ENCODE data around the gene ANKH.

The ANKH gene

GRCh38 chr5:14869233-14869632 is 2.3 kb downstream of the ANKH start:
- no peak for TF ChIP-seq EGR1 (IDR thresholded peaks at IDR 0.05)
- no peak for TF ChIP-seq TEAD4 (IDR thresholded peaks at IDR 0.05)

- TF ChIP-seq RAD21 (IDR thresholded peaks at IDR 0.05; ENCODE audit: low read depth) (no peak), CREB1 (IDR thresholded peaks at IDR 0.05; ENCODE audit: low read depth) (no peak), USF1 (IDR thresholded peaks at IDR 0.05) (no peak), EGR1 (IDR thresholded peaks at IDR 0.05) (no peak), YY1 (IDR thresholded peaks at IDR 0.05; ENCODE audit: low read depth) (no peak), FOXM1 (IDR thresholded peaks at IDR 0.05; ENCODE audit: borderline replicate concordance, low read depth) (no peak), REST (IDR thresholded peaks at IDR 0.05; ENCODE audit: low read depth) (no peak)
Observed at GRCh38 chr5:14868771-14869170, 2.8 kb downstream of the ANKH start.

GRCh38 chr5:14864181-14864812 is 7.3 kb downstream of the ANKH start:
- no peak for TF ChIP-seq FOXM1 (IDR thresholded peaks at IDR 0.05; ENCODE audit: borderline replicate concordance, low read depth)
- no peak for TF ChIP-seq TAF1 (IDR thresholded peaks at IDR 0.05; ENCODE audit: low read depth)
- no peak for TF ChIP-seq EGR1 (IDR thresholded peaks at IDR 0.05)
- TF ChIP-seq REST (IDR thresholded peaks at IDR 0.05; ENCODE audit: low read depth), result no peak
- no peak for TF ChIP-seq NFIC (IDR thresholded peaks at IDR 0.05)
- TF ChIP-seq CREB1 (IDR thresholded peaks at IDR 0.05; ENCODE audit: low read depth), result no peak
- no peak for TF ChIP-seq ZBTB7A (IDR thresholded peaks at IDR 0.05; ENCODE audit: low read depth)
- TF ChIP-seq CEBPB (IDR thresholded peaks at IDR 0.05), result no peak

GRCh38 chr5:14863105-14863504 is 8.5 kb downstream of the ANKH start:
- TF ChIP-seq USF1 (IDR thresholded peaks at IDR 0.05) (no peak), TCF12 (IDR thresholded peaks at IDR 0.05; ENCODE audit: low read depth) (no peak), FOXM1 (IDR thresholded peaks at IDR 0.05; ENCODE audit: borderline replicate concordance, low read depth) (no peak), TEAD4 (IDR thresholded peaks at IDR 0.05) (no peak)

GRCh38 chr5:14861123-14861765 is 10.3 kb downstream of the ANKH start:
- TF ChIP-seq CEBPB (IDR thresholded peaks at IDR 0.05) (no peak), NFIC (IDR thresholded peaks at IDR 0.05) (no peak), TEAD4 (IDR thresholded peaks at IDR 0.05) (no peak)

GRCh38 chr5:14859980-14860379 is 11.6 kb downstream of the ANKH start:
- no peak for TF ChIP-seq YY1 (IDR thresholded peaks at IDR 0.05; ENCODE audit: low read depth)
- no peak for TF ChIP-seq TCF12 (IDR thresholded peaks at IDR 0.05; ENCODE audit: low read depth)
- no peak for TF ChIP-seq EP300 (IDR thresholded peaks at IDR 0.05; ENCODE audit: borderline replicate concordance)
- no peak for TF ChIP-seq TAF1 (IDR thresholded peaks at IDR 0.05; ENCODE audit: low read depth)
- TF ChIP-seq EGR1 (IDR thresholded peaks at IDR 0.05), result 0 out of 2 replicates have a peak, but pooled peaks have one; percentile 29

GRCh38 chr5:14859150-14859549 is 12.4 kb downstream of the ANKH start:
- no peak for TF ChIP-seq MAX (IDR thresholded peaks at IDR 0.05)
- TF ChIP-seq CEBPB (IDR thresholded peaks at IDR 0.05), result no peak
- TF ChIP-seq YY1 (IDR thresholded peaks at IDR 0.05; ENCODE audit: low read depth), result no peak
- TF ChIP-seq TEAD4 (IDR thresholded peaks at IDR 0.05), result no peak
- no peak for TF ChIP-seq REST (IDR thresholded peaks at IDR 0.05; ENCODE audit: low read depth)
- TF ChIP-seq NFIC (IDR thresholded peaks at IDR 0.05), result no peak
- no peak for TF ChIP-seq TAF1 (IDR thresholded peaks at IDR 0.05; ENCODE audit: low read depth)
- TF ChIP-seq TCF12 (IDR thresholded peaks at IDR 0.05; ENCODE audit: low read depth), result no peak
- no peak for TF ChIP-seq FOXM1 (IDR thresholded peaks at IDR 0.05; ENCODE audit: borderline replicate concordance, low read depth)
- no peak for TF ChIP-seq EP300 (IDR thresholded peaks at IDR 0.05; ENCODE audit: borderline replicate concordance)
- TF ChIP-seq ZBTB7A (IDR thresholded peaks at IDR 0.05; ENCODE audit: low read depth), result no peak
- TF ChIP-seq EGR1 (IDR thresholded peaks at IDR 0.05), result no peak
- TF ChIP-seq USF1 (IDR thresholded peaks at IDR 0.05), result no peak
- TF ChIP-seq CREB1 (IDR thresholded peaks at IDR 0.05; ENCODE audit: low read depth), result no peak
- no peak for TF ChIP-seq RAD21 (IDR thresholded peaks at IDR 0.05; ENCODE audit: low read depth)

Data from Ishikawa (cell line).